PC-3 (cell line): Measurements from ENCODE around the gene SRP68. TPM values are rescaled to one million over a fixed set of nuclear protein-coding genes. Genes with fewer than 3 reads are reported as not detected.

Experiments used
- ATAC-seq: fragments of 200-7000 bp; cut with Tn5 transposase; 2 replicates; pipeline ENCODE4 v1.9.1; 2020; ENCODE audit warnings: mild to moderate bottlenecking, moderate library complexity
- BruUV-seq: library from RNA; stranded (reverse); fragments of 400-500 nt; replicated peaks from 2 replicates; lab custom pipeline; 2021; lab: Mats Ljungman, UMichigan
- CTCF ChIA-PET: fragments of 300-600 bp; sonication (Branson Sonifier 250); formaldehyde crosslinking; loops from one replicate; lab custom pipeline; 2022; ENCODE audit warnings: antibody characterized with exemption; lab: Charles Lee
- POLR2A ChIA-PET: fragments of 300-600 bp; sonication (Branson Sonifier 250); formaldehyde crosslinking; loops from one replicate; lab custom pipeline; 2022; ENCODE audit warnings: antibody characterized with exemption; ENCODE audit not compliant: unreplicated experiment; lab: Charles Lee
- DNase-seq: peaks from one replicate; pipeline ENCODE4 v3.0.0-alpha.2; 2015
- H2AFZ ChIP-seq: fragments of 300-600 bp; sonication (generic); 2 replicates; pipeline ENCODE4 v1.6.0; 2016; ENCODE audit warnings: antibody characterized with exemption, low read length
- H3F3A ChIP-seq: fragments of 300-600 bp; sonication (generic); one replicate; pipeline ENCODE4 v1.6.0; 2017; ENCODE audit warnings: antibody characterized with exemption, low read length, control low read depth, mild to moderate bottlenecking; ENCODE audit not compliant: unreplicated experiment
- H3K27ac ChIP-seq: fragments of 300-600 bp; sonication (generic); 2 replicates; pipeline ENCODE4 v1.5.1; 2016; ENCODE audit warnings: mild to moderate bottlenecking, low read length
- H3K27me3 ChIP-seq: fragments of 300-600 bp; sonication (generic); 2 replicates; pipeline ENCODE4 v1.6.1; 2016; ENCODE audit warnings: low read length, mixed read lengths
- H3K36me3 ChIP-seq: fragments of 300-600 bp; sonication (generic); 2 replicates; pipeline ENCODE4 v1.6.1; 2016; ENCODE audit warnings: low read depth, mixed run types, low read length, mixed read lengths
- H3K4me1 ChIP-seq: fragments of 300-600 bp; sonication (generic); 2 replicates; pipeline ENCODE4 v1.5.1; 2016; ENCODE audit warnings: low read length; ENCODE audit not compliant: insufficient read depth
- H3K4me2 ChIP-seq: fragments of 300-600 bp; sonication (generic); 2 replicates; pipeline ENCODE4 v1.6.0; 2016; ENCODE audit warnings: low read length
- H3K4me3 ChIP-seq: fragments of 300-600 bp; sonication (generic); 2 replicates; pipeline ENCODE4 v1.5.1; 2016; ENCODE audit warnings: mild to moderate bottlenecking, low read length, mixed read lengths
- H3K79me2 ChIP-seq: fragments of 300-600 bp; sonication (generic); 2 replicates; pipeline ENCODE4 v1.6.1; 2017; ENCODE audit warnings: low read length, mixed read lengths
- H3K9ac ChIP-seq: fragments of 300-600 bp; sonication (generic); 2 replicates; pipeline ENCODE4 v1.6.0; 2016; ENCODE audit warnings: mild to moderate bottlenecking, low read length
- H3K9me2 ChIP-seq: fragments of 300-600 bp; sonication (generic); replicated peaks from 2 replicates; pipeline ENCODE4 v1.6.1; 2016; ENCODE audit warnings: mixed run types, low read length, mixed read lengths
- H3K9me3 ChIP-seq: fragments of 300-600 bp; sonication (generic); 2 replicates; pipeline ENCODE4 v1.6.1; 2016; ENCODE audit warnings: low read length, mixed read lengths
- H4K20me1 ChIP-seq: fragments of 300-600 bp; sonication (generic); 2 replicates; pipeline ENCODE4 v1.6.1; 2016; ENCODE audit warnings: low read length, mixed read lengths
- EZH2 ChIP-seq: fragments of 300-600 bp; sonication (generic); IDR thresholded peaks from one replicate; pipeline ENCODE4 v1.6.1; 2017; ENCODE audit warnings: antibody characterized with exemption, mild to moderate bottlenecking, low read length; ENCODE audit not compliant: unreplicated experiment
- EZH2phosphoT487 ChIP-seq: fragments of 300-600 bp; sonication (generic); IDR thresholded peaks from 2 replicates; pipeline ENCODE4 v1.6.1; 2018; ENCODE audit warnings: mild to moderate bottlenecking, antibody characterized with exemption, low read length, borderline replicate concordance
- intact Hi-C: fragments of 100-400 bp; cut with micrococcal nuclease; formaldehyde crosslinking; loops from 2 replicates; pipeline ENCODE4 v1.9.0; 2023
- total RNA-seq: library from RNA; depleted of rRNA; stranded (reverse); fragments of >200 nt; gene quantifications from 2 replicates; pipeline ENCODE4 v1.2.3, GENCODE V29; 2014
- TF ChIP-seq, protein P1 (sequence below): fragments of 300-600 bp; sonication (generic); conservative IDR thresholded peaks from 2 replicates; pipeline ENCODE4 v1.5.1; 2017; ENCODE audit warnings: antibody characterized with exemption, low read depth, mild to moderate bottlenecking, low read length

SRP68 gene
- total RNA-seq, 1 experiment from 2014 or later, result 60.8 TPM

DNA sequence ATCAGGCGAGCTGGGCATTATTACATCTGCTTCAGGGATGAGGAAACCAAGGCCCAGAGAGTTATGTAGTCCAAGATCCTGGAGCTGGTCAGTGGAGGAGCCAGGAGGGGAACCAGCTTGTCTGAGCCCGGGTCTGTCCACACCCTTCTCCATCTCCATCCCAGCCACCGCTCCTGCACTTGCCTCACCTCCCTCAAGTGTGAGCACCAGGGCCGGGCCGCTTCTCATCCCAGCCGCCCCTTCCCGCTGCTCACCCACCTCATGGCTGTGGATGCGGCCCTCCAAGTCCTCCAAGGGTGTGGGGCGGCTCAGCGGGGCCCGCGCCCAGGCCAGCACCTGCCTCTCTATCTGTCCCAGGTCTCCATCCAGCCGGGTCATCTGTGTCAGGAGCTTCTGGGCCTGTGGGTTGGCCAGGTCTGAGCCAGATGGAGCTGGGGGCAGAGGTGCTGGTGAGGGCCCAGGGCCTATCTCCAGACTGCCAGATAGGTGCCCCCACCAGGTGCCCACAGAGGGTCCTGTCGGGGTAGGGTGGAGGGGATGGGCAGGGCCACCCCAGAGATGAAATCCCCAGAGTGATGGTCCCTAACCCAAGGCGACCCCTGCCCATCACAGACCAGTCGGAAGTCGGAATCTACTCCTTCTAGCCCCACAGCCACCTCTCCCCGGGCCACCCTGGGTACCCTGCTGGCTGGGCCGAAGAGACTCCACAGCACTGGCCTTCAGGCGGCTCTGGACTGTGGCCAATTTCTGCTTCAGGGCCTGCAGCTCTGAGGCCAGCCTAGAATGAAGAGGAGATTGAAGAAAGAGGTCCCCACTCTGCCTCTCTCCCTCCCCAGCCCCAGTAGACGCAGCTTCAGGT, 54.6 kb downstream of the SRP68 start:
- Histone ChIP-seq H3K27me3 (no peaks in the 10 kb centered on the region), H3K27ac (no peak overlapping the region), H2AFZ (no peak overlapping the region), H3K4me2 (no peak overlapping the region), H3K9ac (no peak overlapping the region), H4K20me1 (no peaks in the 10 kb centered on the region), H3K36me3 (peaks cover 15% of the 10 kb centered on the region), H3K9me2 (no peaks in the 10 kb centered on the region), H3K79me2 (no peaks in the 10 kb centered on the region), H3K4me3 (no peak overlapping the region), H3F3A (no peaks in the 10 kb centered on the region), H3K4me1 (no peaks in the 10 kb centered on the region), H3K9me3 (no peaks in the 10 kb centered on the region)
- ATAC-seq (no peak), DNase-seq (no peak)
- BruUV-seq, result no TSS peak
- ChIA-PET POLR2A (no interaction called here), CTCF (no interaction called here)
- TF ChIP-seq EZH2phosphoT487 (no peak), EZH2 (no peak)
- TF ChIP-seq, protein P1, sequence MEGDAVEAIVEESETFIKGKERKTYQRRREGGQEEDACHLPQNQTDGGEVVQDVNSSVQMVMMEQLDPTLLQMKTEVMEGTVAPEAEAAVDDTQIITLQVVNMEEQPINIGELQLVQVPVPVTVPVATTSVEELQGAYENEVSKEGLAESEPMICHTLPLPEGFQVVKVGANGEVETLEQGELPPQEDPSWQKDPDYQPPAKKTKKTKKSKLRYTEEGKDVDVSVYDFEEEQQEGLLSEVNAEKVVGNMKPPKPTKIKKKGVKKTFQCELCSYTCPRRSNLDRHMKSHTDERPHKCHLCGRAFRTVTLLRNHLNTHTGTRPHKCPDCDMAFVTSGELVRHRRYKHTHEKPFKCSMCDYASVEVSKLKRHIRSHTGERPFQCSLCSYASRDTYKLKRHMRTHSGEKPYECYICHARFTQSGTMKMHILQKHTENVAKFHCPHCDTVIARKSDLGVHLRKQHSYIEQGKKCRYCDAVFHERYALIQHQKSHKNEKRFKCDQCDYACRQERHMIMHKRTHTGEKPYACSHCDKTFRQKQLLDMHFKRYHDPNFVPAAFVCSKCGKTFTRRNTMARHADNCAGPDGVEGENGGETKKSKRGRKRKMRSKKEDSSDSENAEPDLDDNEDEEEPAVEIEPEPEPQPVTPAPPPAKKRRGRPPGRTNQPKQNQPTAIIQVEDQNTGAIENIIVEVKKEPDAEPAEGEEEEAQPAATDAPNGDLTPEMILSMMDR, result no peak
- intact Hi-C loops, result no loop called here

DNA sequence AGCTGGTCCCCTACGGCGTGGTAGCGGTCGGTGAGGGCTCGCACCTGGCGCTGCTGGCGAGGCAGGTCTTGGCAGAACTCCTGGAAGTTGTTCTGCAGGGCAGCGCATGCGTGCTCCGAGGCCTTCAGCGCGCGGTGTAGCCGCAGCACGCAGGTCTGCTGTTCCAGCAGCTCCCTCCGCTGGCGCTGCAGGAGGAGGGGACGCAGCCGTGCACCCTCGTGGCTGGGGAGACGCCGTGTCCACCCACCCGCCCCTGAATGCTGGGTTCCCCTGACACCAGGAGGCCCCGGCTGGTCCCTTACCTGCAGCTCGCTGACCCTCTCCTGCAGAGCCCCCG, 57.4 kb downstream of the SRP68 start:
- Histone ChIP-seq H3K36me3 (peaks cover 28% of the 10 kb centered on the region), H3K79me2 (no peaks in the 10 kb centered on the region), H3K27me3 (no peaks in the 10 kb centered on the region), H3K9ac (no peak overlapping the region), H3K9me3 (no peaks in the 10 kb centered on the region), H3K9me2 (no peaks in the 10 kb centered on the region), H2AFZ (no peak overlapping the region), H3F3A (no peaks in the 10 kb centered on the region), H3K4me3 (no peak overlapping the region), H3K4me2 (no peak overlapping the region), H4K20me1 (no peaks in the 10 kb centered on the region), H3K27ac (no peak overlapping the region), H3K4me1 (no peaks in the 10 kb centered on the region)
- POLR2A ChIA-PET, result no interaction called here
- DNase-seq (no peak), ATAC-seq (no peak)
- TF ChIP-seq, protein P1, result no peak
- no peak for TF ChIP-seq EZH2phosphoT487
- TF ChIP-seq EZH2, result no peak
- intact Hi-C loops, result loop anchor here (2.0 to 5.0 kb wide), 2 partner anchors 42 to 282 kb away; no protein-coding TSS in a partner anchor
- BruUV-seq, result no TSS peak
- CTCF ChIA-PET, result interaction anchor here (0.6 to 1.4 kb wide), 5 partner anchors 9 to 110 kb away, joined by 3 to 8 read pairs (median 5); no protein-coding TSS in a partner anchor
